ENCODE data around the gene TMEM175. TPM values are rescaled to one million over a fixed set of nuclear protein-coding genes. Genes with fewer than 3 reads are reported as not detected.

TMEM175 gene
- total RNA-seq, 1 experiment from 2014 or later = 22.3 TPM

DNA sequence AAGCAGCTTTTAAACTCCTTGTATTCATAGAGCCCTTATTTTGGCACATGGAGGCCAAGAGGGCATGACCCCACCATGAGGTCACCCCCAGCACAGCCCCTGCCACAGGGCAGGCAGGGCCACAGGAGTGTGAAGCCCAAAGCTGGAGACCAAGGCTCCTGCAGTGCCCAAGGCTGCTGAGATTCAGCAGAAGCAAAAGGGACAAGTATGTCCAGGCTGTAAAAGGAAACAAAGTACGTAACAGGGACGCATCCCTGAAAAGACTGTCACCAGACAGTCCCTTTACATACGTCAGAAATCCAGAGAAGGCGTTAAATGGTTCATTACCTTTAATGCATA lies 19.0 kb upstream of the TMEM175 start:
- CTCF ChIA-PET = no interaction called here
- Mint-ChIP-seq H3K9me3 (ENCODE audit: unreplicated experiment) (no peaks in the 10 kb centered on the region), H3K4me1 (ENCODE audit: low read depth, unreplicated experiment) (no peaks in the 10 kb centered on the region), H3K4me3 (ENCODE audit: unreplicated experiment) (no peak overlapping the region), H3K27ac (ENCODE audit: unreplicated experiment) (no peak overlapping the region), H3K36me3 (ENCODE audit: insufficient read depth, unreplicated experiment) (peaks cover 31% of the 10 kb centered on the region), H3K27me3 (ENCODE audit: insufficient read depth, unreplicated experiment) (no peaks in the 10 kb centered on the region)
- Histone ChIP-seq H3K9me3 (no peaks in the 10 kb centered on the region), H3K4me1 (no peaks in the 10 kb centered on the region), H3K27me3 (replicated peaks; ENCODE audit: control insufficient read depth, insufficient read depth, low read length) (no peaks in the 10 kb centered on the region), H3K4me3 (ENCODE audit: low read depth, low read length) (no peak overlapping the region), H3K36me3 (ENCODE audit: control insufficient read depth, insufficient read depth, low read length) (no peaks in the 10 kb centered on the region; the same call in 1 of the 2 replicates)
- TF ChIP-seq, protein P1, sequence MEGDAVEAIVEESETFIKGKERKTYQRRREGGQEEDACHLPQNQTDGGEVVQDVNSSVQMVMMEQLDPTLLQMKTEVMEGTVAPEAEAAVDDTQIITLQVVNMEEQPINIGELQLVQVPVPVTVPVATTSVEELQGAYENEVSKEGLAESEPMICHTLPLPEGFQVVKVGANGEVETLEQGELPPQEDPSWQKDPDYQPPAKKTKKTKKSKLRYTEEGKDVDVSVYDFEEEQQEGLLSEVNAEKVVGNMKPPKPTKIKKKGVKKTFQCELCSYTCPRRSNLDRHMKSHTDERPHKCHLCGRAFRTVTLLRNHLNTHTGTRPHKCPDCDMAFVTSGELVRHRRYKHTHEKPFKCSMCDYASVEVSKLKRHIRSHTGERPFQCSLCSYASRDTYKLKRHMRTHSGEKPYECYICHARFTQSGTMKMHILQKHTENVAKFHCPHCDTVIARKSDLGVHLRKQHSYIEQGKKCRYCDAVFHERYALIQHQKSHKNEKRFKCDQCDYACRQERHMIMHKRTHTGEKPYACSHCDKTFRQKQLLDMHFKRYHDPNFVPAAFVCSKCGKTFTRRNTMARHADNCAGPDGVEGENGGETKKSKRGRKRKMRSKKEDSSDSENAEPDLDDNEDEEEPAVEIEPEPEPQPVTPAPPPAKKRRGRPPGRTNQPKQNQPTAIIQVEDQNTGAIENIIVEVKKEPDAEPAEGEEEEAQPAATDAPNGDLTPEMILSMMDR (IDR thresholded peaks at IDR 0.05; ENCODE audit: insufficient read depth in 1 of 2, low read depth in 1 of 2, low read length in 1 of 2, severe bottlenecking in 1 of 2, unreplicated experiment in 1 of 2) = no peak
- POLR2A ChIA-PET = no interaction called here
- no TSS peak for BruUV-seq (replicated peaks)
- DNase-seq = peak in 1 of 2 experiments; percentile 2
- intact Hi-C loops (cut with micrococcal nuclease; ENCODE audit: unreplicated experiment) = no loop called here

DNA sequence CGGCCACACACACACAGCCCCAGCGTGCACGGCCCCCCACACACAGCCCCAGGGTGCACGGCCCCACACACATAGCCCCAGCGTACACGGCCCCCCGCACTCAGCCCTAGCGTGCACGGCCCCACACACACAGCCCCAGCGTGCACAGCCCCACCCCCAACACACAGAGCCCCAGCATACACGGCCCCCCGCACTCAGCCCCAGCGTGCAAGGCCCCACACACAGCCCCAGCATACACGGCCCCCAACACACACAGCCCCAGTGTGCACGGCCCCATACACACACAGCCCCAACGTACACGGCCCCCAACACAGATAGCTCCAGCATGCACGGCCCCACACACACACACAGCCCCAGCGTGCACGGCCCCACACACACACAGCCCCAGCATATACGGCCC lies 17.7 kb upstream of the TMEM175 start:
- BruUV-seq (replicated peaks) = no TSS peak
- Histone ChIP-seq H3K4me3 (ENCODE audit: low read depth, low read length) (no peak overlapping the region), H3K36me3 (ENCODE audit: control insufficient read depth, insufficient read depth, low read length) (no peaks in the 10 kb centered on the region; the same call in 1 of the 2 replicates), H3K4me1 (no peaks in the 10 kb centered on the region), H3K9me3 (no peaks in the 10 kb centered on the region), H3K27me3 (replicated peaks; ENCODE audit: control insufficient read depth, insufficient read depth, low read length) (no peaks in the 10 kb centered on the region)
- Mint-ChIP-seq H3K4me3 (ENCODE audit: unreplicated experiment) (no peak overlapping the region), H3K9me3 (ENCODE audit: unreplicated experiment) (peaks cover 5% of the 10 kb centered on the region), H3K4me1 (ENCODE audit: low read depth, unreplicated experiment) (no peaks in the 10 kb centered on the region), H3K27ac (ENCODE audit: unreplicated experiment) (no peak overlapping the region), H3K36me3 (ENCODE audit: insufficient read depth, unreplicated experiment) (peaks cover 27% of the 10 kb centered on the region), H3K27me3 (ENCODE audit: insufficient read depth, unreplicated experiment) (no peaks in the 10 kb centered on the region)
- ChIA-PET CTCF (no interaction called here), POLR2A (no interaction called here)
- intact Hi-C loops (cut with micrococcal nuclease; ENCODE audit: unreplicated experiment) = no loop called here
- TF ChIP-seq, protein P1 (IDR thresholded peaks at IDR 0.05; ENCODE audit: insufficient read depth in 1 of 2, low read depth in 1 of 2, low read length in 1 of 2, severe bottlenecking in 1 of 2, unreplicated experiment in 1 of 2) = no peak
- no peak for DNase-seq

DNA sequence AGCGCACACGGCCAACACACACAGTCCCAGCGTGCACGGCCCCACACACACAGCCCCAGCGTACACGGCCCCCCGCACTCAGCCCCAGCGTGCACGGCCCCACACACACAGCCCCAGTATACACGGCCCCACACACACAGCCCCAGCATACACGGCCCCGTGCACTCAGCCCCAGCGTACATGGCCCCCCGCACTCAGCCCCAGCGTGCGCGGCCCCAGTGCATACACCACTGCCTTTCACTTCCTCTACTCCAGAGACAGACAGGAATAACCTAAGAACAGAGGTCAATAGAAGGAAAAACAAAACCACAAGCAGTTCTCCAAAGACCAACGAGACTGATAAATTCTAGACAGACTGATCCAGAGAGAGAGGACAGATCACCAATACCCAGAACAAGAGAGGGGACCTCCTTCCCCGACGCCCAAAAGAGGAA lies 17.2 kb upstream of the TMEM175 start:
- intact Hi-C loops (cut with micrococcal nuclease; ENCODE audit: unreplicated experiment) = no loop called here
- H3K36me3 Mint-ChIP-seq (ENCODE audit: insufficient read depth, unreplicated experiment) = peaks cover 29% of the 10 kb centered on the region
- Histone ChIP-seq H3K27me3 (replicated peaks; ENCODE audit: control insufficient read depth, insufficient read depth, low read length) (no peaks in the 10 kb centered on the region), H3K4me1 (no peaks in the 10 kb centered on the region), H3K9me3 (no peaks in the 10 kb centered on the region), H3K36me3 (ENCODE audit: control insufficient read depth, insufficient read depth, low read length) (no peaks in the 10 kb centered on the region; the same call in 1 of the 2 replicates), H3K4me3 (ENCODE audit: low read depth, low read length) (no peak overlapping the region)
- ChIA-PET CTCF (no interaction called here), POLR2A (no interaction called here)
- no peaks in the 10 kb centered on the region for H3K27me3 Mint-ChIP-seq (ENCODE audit: insufficient read depth, unreplicated experiment)
- no TSS peak for BruUV-seq (replicated peaks)
- TF ChIP-seq, protein P1 (IDR thresholded peaks at IDR 0.05; ENCODE audit: insufficient read depth in 1 of 2, low read depth in 1 of 2, low read length in 1 of 2, severe bottlenecking in 1 of 2, unreplicated experiment in 1 of 2) = no peak
- no peak overlapping the region for H3K27ac Mint-ChIP-seq (ENCODE audit: unreplicated experiment)
- DNase-seq = no peak
- no peaks in the 10 kb centered on the region for H3K4me1 Mint-ChIP-seq (ENCODE audit: low read depth, unreplicated experiment)
- H3K4me3 Mint-ChIP-seq (ENCODE audit: unreplicated experiment) = no peak overlapping the region
- peaks cover 10% of the 10 kb centered on the region for H3K9me3 Mint-ChIP-seq (ENCODE audit: unreplicated experiment)
